ENCODE measurements around the gene PPP4R1. TPM values are rescaled to one million over a fixed set of nuclear protein-coding genes. Genes with fewer than 3 reads are reported as not detected.

Gene PPP4R1
- polyA plus RNA-seq, 1 donor from 2014 or later: 127 TPM

- no peak for TF ChIP-seq EP300 (conservative IDR thresholded peaks at IDR 0.05; ENCODE audit: poor library complexity, severe bottlenecking)
- TF ChIP-seq MXI1 (conservative IDR thresholded peaks at IDR 0.05; ENCODE audit: poor library complexity, severe bottlenecking): no peak
- no peak for TF ChIP-seq SMC3 (conservative IDR thresholded peaks at IDR 0.05; ENCODE audit: poor library complexity)
- no peak for TF ChIP-seq EZH2 (IDR thresholded peaks at IDR 0.05; ENCODE audit: borderline replicate concordance, insufficient read depth, low read length, poor library complexity, severe bottlenecking)
- TF ChIP-seq TAF1 (IDR thresholded peaks at IDR 0.05; ENCODE audit: low read depth): no peak
- no peak for TF ChIP-seq RAD21 (conservative IDR thresholded peaks at IDR 0.05)
- TF ChIP-seq, protein P1, sequence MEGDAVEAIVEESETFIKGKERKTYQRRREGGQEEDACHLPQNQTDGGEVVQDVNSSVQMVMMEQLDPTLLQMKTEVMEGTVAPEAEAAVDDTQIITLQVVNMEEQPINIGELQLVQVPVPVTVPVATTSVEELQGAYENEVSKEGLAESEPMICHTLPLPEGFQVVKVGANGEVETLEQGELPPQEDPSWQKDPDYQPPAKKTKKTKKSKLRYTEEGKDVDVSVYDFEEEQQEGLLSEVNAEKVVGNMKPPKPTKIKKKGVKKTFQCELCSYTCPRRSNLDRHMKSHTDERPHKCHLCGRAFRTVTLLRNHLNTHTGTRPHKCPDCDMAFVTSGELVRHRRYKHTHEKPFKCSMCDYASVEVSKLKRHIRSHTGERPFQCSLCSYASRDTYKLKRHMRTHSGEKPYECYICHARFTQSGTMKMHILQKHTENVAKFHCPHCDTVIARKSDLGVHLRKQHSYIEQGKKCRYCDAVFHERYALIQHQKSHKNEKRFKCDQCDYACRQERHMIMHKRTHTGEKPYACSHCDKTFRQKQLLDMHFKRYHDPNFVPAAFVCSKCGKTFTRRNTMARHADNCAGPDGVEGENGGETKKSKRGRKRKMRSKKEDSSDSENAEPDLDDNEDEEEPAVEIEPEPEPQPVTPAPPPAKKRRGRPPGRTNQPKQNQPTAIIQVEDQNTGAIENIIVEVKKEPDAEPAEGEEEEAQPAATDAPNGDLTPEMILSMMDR (IDR thresholded peaks at IDR 0.05; ENCODE audit: poor library complexity, severe bottlenecking): no peak
- no peak for TF ChIP-seq POLR2AphosphoS5 (IDR thresholded peaks at IDR 0.05)
- no peak for TF ChIP-seq REST (IDR thresholded peaks at IDR 0.05; ENCODE audit: borderline replicate concordance)
- no peaks in the 10 kb centered on the region for H3K9me2 ChIP-seq (ENCODE audit: insufficient read depth, low read length)
- no peak overlapping the region for H3K9ac ChIP-seq (ENCODE audit: low read length)
- H3K4me2 ChIP-seq (ENCODE audit: low read length): no peak overlapping the region
- H3K79me2 ChIP-seq (replicated peaks; ENCODE audit: insufficient read depth, low read length): no peaks in the 10 kb centered on the region
- no peaks in the 10 kb centered on the region for H4K20me1 ChIP-seq (ENCODE audit: insufficient read depth)
- no peak overlapping the region for H3K4me3 ChIP-seq (ENCODE audit: low read length)
- H3K9me3 ChIP-seq (ENCODE audit: low read length): no peaks in the 10 kb centered on the region
- peaks cover 12% of the 10 kb centered on the region for H3K36me3 ChIP-seq (ENCODE audit: insufficient read depth, low read length)
- no peak overlapping the region for H2AFZ ChIP-seq (ENCODE audit: low read depth, low read length)
- H3F3A ChIP-seq (ENCODE audit: insufficient read depth, low read length, poor library complexity, severe bottlenecking): no peaks in the 10 kb centered on the region
- H3K27ac ChIP-seq (ENCODE audit: low read length): peak overlapping the region; percentile 5
- H3K27me3 ChIP-seq (ENCODE audit: insufficient read depth, low read depth, low read length): no peaks in the 10 kb centered on the region
These were observed 78.8 kb downstream of the PPP4R1 start for GRCh38 chr18:9535430-9535991.

DNA sequence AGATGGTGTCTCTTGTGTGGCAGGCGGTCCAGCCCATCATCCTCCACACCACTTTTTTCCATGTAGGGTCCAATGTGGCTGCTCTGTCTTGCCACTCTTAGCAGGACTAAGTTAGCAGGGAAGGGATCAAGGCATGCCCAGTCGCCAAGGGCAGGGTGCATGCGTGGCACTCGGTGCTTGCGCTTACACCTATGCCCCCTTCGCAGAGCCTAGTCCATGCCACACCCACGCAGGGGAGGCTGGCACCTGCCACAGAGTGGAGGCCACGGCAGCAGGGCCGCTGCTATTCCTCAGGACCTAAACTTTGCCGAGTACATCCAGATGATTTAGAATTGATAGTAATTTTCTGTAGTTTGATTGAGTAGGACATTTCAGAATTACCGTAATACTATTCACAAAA lies 79.5 kb downstream of the PPP4R1 start:
- no peak overlapping the region for H3K27ac ChIP-seq (ENCODE audit: low read length)
- no peak for TF ChIP-seq EP300 (conservative IDR thresholded peaks at IDR 0.05; ENCODE audit: poor library complexity, severe bottlenecking)

More for the DNA sequence above, 79.5 kb downstream of the PPP4R1 start:
- Histone ChIP-seq H3K4me2 (ENCODE audit: low read length) (no peak overlapping the region), H4K20me1 (ENCODE audit: insufficient read depth) (no peaks in the 10 kb centered on the region), H3K36me3 (ENCODE audit: insufficient read depth, low read length) (peaks cover 12% of the 10 kb centered on the region), H3F3A (ENCODE audit: insufficient read depth, low read length, poor library complexity, severe bottlenecking) (no peaks in the 10 kb centered on the region), H3K9me3 (ENCODE audit: low read length) (no peaks in the 10 kb centered on the region), H3K9ac (ENCODE audit: low read length) (no peak overlapping the region), H3K27me3 (ENCODE audit: insufficient read depth, low read depth, low read length) (no peaks in the 10 kb centered on the region), H3K4me3 (ENCODE audit: low read length) (no peak overlapping the region), H3K9me2 (ENCODE audit: insufficient read depth, low read length) (no peaks in the 10 kb centered on the region), H3K79me2 (replicated peaks; ENCODE audit: insufficient read depth, low read length) (no peaks in the 10 kb centered on the region), H2AFZ (ENCODE audit: low read depth, low read length) (no peak overlapping the region)

Data from neural cell (in vitro differentiated cells).